IPS-NIHi7 (cell line): ENCODE measurements around the gene AGPAT2.

Source experiments
- DNase-seq: peaks from one replicate; pipeline ENCODE4 v3.0.0; 2012; ENCODE audit warnings: mixed read lengths; ENCODE audit errors: extremely low spot score

AGPAT2 gene

GRCh38 chr9:136686794-136687711 is at the start of gene AGPAT2:
AGPAT2 (minus strand) TSS chr9:136687457; CDS start chr9:136687357, 100 bp downstream.
- peak; percentile 77 for DNase-seq

- DNase-seq, result no peak
Measured at GRCh38 chr9:136735812-136736480, 48.7 kb upstream of the AGPAT2 start.

DNA sequence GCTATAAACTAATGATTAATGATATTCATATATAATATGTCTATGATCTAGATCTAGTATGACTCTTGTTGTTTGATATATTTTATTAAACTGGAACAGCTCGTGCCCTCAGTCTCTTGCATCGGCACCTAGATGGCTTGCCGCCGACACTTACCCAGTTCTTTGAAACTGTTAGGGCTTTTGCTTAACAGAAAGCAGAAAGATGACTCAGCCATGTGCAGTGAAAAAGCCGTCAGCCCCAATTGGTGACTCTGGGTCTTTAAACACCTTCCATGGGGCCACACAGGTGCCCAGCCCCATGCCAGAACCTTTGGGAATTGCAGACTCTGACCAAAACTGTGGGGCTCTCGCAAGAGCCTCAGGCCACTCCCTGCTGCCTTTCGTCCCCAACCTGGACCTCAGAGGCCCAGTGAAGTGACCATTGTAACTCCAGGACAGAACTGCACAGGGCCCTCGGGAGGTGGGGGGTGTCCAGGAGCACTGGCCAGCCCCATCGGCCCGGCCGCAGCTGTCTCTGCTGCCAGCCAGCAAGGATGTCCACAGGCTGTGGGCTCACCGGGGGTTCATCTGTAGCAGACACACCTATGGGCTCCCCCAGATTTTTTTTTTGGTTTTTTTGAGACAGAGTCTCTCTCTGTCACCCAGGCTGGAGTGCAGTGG is 47.7 kb upstream of the AGPAT2 start:
- no peak for DNase-seq

DNA sequence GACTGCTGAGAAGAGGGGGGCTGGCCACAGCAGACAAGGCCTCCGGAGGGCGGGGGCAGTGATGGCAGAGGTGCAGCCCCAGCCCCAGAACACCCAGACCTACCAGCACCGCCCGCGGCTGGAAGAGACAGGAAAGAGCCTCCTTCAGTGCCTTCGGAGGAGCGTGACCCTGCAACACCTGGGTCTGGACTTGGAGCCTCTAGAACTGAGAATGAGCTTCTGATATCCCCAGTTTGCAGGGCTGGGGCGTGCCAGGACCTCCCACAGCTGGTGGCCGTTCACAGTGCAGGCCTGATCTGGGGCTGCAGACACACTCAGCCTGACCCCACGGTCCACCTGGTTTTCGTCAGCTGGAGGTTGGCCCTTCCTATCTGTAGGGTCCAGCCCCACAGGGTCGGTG is 46.4 kb upstream of the AGPAT2 start:
- DNase-seq, result no peak

DNA sequence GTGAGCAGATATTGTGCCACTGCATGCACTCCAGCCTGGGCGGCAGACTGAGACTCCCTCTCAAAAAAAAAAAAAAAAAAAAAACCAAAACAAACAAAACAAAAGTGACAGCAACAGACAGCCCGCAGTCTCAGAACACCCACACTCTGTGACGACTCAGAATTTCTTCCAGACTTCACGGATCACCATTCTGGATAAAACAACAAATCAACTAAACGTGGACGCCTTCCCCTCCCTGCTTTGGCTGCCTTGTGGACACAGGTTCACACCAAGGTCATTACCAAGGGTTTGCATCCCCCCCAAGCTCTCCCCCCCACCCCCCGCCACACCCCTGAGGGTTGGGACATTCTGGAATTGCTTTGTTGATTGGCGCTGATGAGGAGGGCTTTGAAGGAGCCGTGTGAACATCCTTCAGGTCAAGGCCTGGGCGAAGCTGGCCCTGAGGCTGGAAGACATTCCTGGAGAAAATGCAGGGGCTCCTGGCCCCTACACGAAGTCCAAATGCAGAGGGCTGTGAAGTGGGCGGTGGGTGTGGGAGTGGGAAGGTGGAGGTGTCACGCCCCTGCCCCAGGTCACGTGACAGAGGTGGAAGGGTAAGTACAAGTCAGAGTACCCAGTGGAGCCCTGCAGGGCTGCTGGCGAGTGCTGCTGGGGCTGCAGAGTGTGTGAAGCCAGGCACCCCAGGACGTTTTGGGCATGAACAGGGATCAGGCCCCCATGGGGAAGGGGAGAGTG is 45.4 kb upstream of the AGPAT2 start:
- no peak for DNase-seq

DNA sequence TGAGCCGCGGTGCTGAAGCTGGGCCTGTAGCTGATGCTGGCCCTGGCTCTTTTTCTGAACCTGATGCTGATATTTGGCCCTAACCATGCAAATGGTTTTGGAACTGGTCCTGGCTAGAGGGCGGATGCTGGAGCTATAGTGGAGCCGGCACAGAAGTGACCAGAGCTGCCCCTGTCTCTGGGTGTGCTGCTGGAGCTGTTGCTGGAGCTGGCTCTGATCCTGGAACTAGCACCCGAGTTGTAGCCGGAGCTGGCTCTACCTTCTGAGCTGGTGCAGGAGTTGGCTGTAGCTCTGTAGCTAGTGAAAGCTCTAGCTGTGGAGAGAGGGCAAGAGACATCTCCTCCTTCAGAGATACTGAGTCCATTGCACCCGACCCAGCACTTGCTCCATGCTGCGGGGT is 42.7 kb upstream of the AGPAT2 start:
- DNase-seq, result no peak

DNA sequence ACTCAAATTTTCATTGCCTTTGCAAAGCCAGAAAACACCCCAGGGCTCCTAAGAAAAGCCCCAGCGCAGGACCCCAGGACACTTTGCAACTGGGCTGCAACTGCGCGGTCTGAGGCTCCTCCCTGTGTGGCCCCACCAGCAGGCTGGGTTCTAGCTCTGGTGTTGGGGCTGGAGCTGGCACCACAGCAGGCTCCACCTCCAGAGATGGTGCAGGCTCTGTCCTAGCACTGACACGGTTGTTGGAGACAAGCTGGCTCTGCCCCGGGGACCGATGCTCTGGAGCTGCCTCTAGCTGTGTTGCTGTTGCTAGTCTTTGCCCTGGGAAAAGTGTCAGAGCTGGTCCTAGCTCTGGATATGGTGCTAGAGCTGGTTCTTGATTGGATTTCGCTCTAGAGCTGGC is 41.9 kb upstream of the AGPAT2 start:
- DNase-seq, result no peak

- DNase-seq, result peak; percentile 68
Measured at GRCh38 chr9:136728548-136729123, 41.4 kb upstream of the AGPAT2 start.

- peak; percentile 89 for DNase-seq
Measured at GRCh38 chr9:136728080-136728547, 40.9 kb upstream of the AGPAT2 start.

DNA sequence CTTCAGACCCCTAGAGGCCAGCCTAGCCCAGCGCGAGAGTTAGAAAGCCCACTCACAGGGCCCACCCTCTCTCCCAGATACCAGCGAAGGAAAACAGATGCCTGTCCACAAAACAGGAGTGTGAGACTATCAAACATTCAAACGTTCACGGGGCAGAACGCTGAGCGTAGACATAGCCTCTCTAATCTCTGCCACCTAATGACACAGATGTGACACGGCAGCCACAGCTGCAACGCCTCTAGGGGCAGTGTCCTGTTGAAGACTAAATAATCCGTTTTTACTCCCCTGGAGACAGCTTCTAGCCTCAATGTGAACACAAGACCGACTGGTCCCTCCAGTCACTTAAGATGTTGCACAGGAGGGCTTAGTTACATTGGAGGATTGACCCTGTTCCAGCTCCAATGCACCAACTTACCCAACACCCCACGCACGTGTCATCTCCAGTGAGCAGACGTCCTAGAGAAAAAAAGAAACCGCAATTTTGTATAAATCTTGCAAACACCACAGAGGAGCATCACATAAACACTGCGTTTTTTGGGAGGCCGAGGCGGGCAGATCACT is 39.5 kb upstream of the AGPAT2 start:
- no peak for DNase-seq

DNA sequence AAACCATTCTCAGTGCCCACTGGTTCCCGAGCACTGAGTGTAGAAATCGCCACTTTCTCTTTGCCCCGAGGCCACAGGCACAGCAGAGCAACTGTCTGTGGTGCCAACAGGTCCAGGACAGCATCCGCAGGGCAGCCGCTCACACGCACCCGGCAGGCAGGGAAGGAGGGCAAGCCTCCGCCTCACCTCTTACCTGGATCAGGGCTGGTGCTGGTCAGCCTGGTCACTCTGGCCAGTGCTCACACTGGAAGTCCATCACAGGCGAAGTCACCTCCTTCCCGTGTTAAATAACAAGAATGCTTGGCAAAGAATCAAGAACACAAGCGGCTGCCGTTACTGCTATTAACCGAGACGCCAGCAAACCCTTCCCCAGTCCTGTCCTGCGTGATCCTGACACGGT is 38.9 kb upstream of the AGPAT2 start:
- DNase-seq, result no peak

- no peak for DNase-seq
Measured at GRCh38 chr9:136725612-136726011, 38.4 kb upstream of the AGPAT2 start.

DNA sequence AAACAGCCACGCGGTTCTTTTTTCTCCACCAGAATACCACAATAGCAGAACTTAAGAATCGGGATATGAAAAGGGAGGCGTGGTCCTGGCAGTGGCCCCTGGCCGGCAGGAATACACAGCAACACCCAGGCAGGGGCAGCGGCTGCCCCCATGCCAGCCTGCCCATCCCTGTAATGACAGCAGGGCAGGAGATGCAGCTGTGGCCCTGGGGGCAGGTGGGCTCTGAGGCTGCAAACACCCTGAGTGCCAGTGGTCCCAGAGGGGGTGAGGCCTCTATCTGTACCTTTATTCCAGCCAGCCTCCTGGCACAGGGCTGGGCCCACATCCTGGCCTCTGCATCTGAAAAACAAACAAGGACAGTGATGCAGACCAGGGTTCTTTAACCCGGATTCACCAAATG is 37.5 kb upstream of the AGPAT2 start:
- DNase-seq, result no peak

DNA sequence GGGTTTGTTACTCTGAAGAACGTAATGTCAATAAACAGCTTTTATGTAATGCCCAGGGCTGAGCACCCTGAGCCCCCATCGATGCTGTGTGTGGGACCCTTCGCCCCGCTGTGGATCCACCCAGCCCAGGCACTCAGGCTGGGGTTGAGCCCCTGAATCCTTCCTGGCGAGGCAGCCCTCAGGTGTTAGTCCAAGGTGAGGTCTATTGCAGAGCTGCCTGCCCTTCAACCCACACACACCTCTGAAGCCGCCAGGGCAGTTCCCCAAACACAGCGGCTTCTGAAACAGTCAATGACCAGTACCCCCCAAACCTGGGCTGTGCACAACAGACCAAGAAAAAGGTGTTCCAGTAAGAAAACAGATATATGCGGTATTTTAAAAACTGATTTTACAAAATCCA is 36.7 kb upstream of the AGPAT2 start:
- DNase-seq, result no peak

- no peak for DNase-seq
Measured at GRCh38 chr9:136723362-136723976, 36.2 kb upstream of the AGPAT2 start.

- no peak for DNase-seq
Measured at GRCh38 chr9:136722969-136723356, 35.7 kb upstream of the AGPAT2 start.

DNA sequence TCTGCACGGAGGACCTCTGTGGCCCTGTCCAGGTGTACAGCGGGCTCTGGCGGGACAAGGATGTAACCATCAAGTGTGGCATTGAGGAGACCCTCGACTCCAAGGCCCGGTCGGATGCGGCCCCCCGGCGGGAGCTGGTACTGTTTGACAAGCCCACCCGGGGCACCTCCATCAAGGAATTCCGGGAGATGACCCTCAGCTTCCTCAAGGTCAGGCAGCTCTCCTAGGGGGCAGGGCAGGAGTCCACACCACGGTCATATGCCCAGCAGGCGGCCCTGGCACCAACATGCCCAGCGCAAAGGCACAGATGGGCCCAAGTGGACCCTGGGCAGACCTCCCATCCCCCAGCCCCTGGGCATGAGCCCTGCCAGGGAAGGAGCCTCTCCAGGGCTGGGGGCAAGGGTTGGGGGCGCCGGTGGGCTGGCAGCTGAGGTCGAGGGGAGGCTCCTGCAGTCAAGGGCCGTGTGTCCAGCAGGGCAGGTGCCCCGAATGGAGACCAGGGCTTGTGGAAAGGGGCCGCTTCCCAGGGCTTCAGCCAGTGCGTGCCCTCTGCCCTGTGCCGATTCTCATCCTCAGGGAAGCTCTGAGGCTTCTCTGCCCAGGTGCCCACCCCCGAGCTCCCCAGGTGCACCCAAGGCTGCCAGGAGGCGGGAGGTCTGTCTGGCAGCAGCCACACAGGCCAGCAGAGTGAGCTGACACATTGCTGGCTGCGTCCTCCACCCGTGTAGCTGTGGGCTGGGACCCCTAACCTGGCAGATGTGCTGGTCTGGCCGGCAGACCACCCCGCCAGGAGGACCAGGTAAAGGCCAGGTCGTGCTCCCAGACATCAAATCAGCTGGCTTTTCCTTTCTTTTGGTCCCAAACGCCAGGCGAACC is 35.1 kb upstream of the AGPAT2 start:
- no peak for DNase-seq

DNA sequence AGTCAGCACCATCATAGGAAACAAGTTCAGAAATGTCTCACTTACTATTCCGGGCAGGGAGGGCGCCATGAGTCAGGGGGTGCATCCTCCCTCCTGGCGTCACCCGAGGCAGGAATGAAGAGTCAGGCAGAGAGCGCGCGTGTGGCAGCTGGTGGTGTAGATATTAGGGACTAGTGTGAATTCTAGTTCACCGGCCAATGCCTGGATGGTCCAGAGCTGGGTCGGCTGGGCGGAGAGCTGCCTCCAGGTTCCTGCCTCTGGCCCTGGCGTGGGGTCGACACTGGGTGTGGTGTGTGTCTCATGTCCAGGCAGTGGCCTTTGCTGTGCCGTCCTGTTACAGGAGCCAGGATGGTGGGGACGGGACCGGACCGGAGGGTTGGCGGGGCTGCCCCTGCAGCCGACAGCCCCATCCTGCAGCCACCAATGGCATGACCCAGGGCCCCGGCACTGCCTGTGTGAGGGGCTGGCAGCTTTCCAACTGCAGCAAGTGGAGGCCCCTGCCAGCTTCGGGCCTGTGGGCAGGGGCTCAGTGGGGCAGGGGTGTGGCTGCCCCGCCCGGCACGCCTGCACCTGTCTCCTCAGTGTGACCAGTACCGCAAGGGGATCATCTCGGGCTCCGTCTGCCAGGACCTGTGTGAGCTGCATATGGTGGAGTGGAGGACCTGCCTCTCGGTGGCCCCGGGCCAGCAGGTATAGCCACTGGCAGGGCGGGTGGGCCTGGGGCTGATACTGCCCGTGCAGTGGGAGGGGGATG is 34.3 kb upstream of the AGPAT2 start:
- DNase-seq, result no peak

DNA sequence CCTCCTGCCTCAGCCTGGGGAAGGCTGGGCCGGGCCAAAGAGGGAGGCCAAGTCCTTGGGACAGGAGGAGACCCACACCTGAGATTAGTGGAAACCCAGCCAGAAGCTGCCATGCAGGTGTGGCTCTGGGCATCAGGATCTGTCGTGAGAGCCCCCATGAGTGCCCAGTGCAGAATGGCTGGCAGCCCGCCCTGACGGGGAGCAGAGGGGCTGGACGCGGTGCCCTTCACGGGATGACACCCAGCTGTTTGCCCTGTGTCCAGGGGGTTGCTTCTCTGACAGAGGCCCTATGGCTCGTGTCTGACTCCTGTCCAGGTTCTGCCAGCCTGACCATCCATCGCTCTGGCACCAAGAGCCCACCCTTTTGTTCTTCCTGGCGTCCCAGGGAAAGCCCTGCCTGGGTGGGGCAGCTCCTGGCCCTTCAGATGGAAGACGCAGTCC is 33.7 kb upstream of the AGPAT2 start:
- no peak for DNase-seq
